Superior temporal gyrus (tissue), 1 donor: ENCODE results near the gene MCM5.
"Not testable (repeated sequence)": the region's sequence is repeated elsewhere in the genome, so short reads cannot be mapped to it uniquely, and the experiment has no call there.

Experiments
- DNase-seq: peaks from one replicate; pipeline ENCODE4 v3.0.0-alpha.2; 2016; ENCODE audit errors: extremely low spot score

Gene MCM5

DNA sequence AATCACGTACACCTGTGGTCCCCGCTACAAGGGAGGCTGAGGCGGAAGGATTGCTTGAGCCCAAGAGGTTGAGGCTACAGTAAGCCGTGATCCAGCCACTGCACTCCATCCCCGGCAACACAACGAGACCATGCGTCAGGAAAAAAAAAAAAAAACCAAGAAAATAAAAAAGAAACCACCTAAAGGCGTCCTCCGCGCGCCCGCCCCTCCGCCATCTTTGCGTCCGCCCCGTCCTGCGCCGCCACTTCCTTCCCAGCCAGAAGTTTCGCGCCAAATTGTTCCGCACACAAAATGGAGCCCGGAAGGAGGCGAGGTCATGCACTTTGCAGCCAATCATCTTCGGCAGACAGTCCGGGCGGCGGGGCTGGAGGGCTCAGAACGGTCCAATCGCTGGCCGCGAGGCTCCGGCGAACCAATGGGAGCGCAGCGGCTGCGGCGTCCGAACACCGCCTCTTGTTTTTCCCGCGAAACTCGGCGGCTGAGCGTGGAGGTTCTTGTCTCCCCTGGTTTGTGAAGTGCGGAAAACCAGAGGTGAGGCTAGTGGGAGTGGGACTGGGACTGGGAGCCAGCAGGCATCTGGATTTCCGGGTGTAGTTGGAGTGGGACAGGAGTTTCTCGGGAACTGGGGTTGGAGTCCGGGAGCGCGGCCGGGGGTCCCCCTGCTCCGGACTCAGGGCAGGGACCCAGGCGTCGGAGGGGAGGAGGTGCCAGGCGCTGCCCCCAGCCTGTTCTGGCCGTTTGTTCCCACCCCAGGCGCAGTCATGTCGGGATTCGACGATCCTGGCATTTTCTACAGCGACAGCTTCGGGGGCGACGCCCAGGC lies at the start of gene MCM5:
TSS of gene MCM5 (plus strand) at position 463 of the 823 bp plus-strand sequence. CDS start at position 762, 299 bp downstream.
- peak; percentile 98 for DNase-seq

- peak; percentile 78 for DNase-seq
Observed at GRCh38 chr22:35350539-35351503, 49.1 kb upstream of the MCM5 start.

- no peak for DNase-seq
Observed at GRCh38 chr22:35352214-35353111, 47.5 kb upstream of the MCM5 start.

GRCh38 chr22:35353318-35353717 lies 46.6 kb upstream of the MCM5 start:
- no peak for DNase-seq

DNA sequence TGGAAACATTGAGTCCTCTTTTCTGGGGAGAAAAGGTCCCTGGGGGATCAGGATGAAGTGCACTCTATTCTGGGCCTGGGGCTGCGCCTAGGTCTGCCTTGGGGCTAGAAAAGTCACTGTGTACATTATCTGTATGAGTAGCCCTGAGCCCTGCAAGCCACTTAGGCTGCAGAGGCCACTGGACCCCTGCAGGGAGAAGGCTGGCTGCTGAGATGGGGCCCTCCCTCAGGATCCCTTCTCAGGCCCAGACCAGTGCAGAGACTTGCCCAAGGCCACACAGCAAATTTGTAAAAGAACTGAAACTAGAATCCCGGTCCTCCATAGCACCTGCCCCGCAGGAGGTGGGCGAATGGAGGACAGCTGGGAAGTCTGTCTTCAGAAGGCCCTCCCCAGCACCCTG lies 45.9 kb upstream of the MCM5 start:
- DNase-seq, result no peak

- DNase-seq, result no peak
Observed at GRCh38 chr22:35357883-35358621, 41.9 kb upstream of the MCM5 start.

GRCh38 chr22:35359380-35360065 lies 40.4 kb upstream of the MCM5 start:
- DNase-seq, result no peak

GRCh38 chr22:35361001-35361558 lies 38.9 kb upstream of the MCM5 start:
- no peak for DNase-seq

DNA sequence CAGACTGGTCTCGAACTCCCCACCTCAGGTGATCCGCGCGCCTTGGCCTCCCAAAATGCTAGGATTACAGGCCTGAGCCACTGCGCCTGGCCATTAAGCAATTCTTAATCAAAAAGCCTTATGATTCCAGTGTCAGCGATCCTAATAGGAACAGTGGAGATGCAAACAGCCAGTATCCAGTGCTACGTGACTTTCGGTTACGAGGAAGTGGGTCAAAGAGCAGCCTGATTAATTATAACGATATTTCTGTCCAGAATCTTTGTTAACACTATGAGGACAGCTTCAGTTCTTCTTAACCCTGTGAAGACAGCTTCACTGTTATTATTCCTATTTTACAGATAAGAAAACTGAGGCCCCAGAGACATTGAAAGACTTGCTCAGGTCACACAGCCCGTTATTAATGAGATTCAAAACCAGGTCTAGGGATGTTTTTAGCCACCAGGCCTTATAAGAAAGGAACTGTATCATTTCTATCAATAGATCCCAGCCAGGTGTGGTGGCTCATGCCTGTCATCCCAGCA lies 36.3 kb upstream of the MCM5 start:
- no peak for DNase-seq

- DNase-seq, result not testable (repeated sequence)
Observed at GRCh38 chr22:35364230-35364629, 35.7 kb upstream of the MCM5 start.

- no peak for DNase-seq
Observed at GRCh38 chr22:35367331-35367886, 32.5 kb upstream of the MCM5 start.

DNA sequence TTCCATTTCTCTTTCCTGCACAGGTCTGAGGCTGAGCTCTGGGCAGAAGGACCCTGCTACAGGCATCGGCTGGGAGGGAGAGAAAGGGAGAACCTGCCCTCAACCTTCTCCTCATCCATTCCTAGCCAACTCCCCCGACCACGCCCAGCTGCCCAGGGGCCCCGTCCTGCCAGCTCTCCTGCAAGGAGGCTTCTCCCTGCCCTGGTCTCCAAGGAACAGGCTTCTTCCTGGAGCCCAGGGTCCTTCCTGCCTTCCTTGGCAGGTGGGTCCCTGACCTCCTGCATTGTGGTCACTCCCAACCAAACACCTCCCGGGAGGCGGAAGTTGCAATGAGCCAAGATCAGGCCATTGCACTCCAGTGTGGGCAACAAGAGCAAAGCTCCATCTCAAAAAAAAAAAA lies 31.6 kb upstream of the MCM5 start:
- no peak for DNase-seq

DNA sequence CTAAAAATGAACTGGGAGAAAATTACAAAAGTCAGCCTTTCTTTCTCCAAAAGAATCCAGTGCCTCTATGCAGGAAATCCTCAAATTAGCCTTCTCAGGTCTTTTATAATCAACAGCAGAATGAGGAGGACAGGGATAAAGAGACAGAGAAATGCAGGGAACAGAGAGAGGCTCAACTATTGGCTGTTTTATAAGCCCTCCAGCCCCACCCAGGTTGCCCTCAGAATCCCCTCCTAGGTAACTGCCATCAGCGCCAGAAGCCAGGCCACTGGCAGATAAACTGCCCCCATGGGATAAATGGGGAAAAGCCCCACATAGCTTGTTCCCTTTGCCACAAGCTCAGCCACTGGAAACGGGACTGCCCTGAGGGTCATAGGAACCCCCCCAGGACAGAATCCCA lies 29.9 kb upstream of the MCM5 start:
- no peak for DNase-seq

- peak; percentile 50 for DNase-seq
Observed at GRCh38 chr22:35373781-35374180, 26.2 kb upstream of the MCM5 start.

- no peak for DNase-seq
Observed at GRCh38 chr22:35375031-35375430, 24.9 kb upstream of the MCM5 start.

DNA sequence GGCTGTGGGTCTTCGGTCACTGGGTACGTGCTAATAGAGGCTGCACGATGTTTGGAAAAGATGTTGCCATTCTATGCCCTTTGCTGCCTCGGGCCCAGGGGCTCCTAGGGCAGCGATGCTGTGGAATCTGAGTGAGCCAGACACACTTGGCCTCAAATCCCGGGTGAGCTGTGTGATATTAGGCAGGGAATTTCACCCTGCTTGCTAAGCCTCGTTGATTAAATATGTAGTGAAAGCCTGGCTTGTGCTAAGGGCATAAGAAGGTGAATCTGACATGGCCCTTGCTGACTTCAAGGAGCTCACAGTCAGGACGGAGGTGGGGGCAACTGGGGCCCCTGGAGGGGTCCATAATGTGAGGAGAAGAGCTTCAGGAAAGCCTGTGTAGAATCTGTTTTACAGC lies 24.4 kb upstream of the MCM5 start:
- no peak for DNase-seq

DNA sequence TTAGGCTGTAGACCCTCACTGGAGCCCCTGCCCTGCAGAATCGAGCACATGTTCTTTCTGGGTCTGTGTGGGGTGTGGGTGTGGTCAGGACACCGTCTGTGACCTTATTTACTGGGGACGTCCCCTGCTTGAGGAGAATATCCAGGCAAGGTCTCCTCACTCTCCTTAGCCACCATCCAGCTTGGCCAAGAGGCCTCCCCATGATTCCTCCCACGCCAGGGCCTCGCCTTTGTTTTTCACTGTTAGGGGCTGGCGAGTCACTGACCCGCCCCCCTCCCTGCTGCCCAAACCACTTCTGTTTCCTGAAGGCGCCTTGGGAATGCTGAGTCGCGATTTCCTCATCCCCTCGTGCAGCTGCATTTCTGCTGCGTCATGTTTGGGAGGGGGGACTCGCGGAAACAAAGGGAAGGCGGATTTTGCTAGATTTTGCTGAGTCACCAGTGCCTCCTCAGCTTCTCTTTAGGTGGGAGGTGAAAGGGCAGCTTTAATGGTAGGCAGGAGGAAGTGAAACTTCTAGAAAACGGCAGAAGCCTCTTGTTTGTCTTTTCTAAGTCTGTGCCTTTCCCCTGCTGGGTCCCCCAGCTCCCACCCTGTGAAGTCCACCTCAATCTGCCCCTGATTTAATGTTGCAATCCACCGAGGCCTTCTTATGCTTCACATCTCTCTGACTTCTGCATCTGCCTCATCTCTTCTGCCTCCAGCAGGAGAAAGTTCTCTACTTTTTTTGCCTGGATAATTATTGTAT lies 23.0 kb upstream of the MCM5 start:
- peak; percentile 86 for DNase-seq

DNA sequence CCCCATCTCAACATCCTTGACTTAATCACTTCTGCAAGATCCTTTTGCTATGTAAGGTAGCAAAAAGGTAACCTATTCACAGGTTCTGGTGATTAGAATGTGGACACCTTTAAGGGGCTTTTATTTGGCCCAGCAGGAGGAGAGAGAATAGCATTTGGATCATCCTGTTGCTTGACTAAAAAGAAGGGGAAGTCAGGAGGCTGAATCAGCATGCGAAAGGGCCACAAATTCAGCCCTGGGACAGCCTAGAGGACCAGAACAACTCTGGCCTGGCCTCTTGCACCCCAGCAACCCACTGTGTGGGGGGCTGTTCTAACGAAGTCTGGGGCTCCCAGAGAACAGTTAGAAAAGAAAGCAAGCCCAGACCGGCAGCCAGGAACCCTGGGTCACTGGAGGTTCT lies 22.2 kb upstream of the MCM5 start:
- DNase-seq, result no peak

DNA sequence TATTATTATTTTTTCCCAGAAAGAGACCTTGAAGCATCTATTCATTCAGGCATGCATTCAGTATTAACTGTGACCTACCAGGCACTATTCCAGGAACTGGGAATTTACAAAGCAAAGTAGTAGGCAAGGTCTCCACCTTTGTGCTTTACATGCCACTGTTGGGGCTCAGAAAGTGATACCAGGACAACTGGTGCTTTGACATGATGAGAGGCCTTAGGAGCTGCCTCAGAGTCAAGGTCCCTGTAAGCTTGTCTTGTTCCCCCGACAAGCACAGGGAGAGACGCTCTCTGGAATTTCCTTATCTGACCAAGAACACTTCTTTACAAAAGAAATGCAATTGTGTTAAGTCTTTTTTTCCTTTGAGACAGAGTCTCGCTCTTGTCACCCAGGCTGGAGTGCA lies 21.3 kb upstream of the MCM5 start:
- no peak for DNase-seq
